Right kidney (tissue), 9 donors: ENCODE results near the gene TACSTD2.
"Not testable (repeated sequence)": the region's sequence is repeated elsewhere in the genome, so short reads cannot be mapped to it uniquely, and the experiment has no call there.

Experiments used
- DNase-seq: peaks from one replicate; pipeline ENCODE4 v3.0.0-alpha.2; 2016
- long read RNA-seq, 8 donors: transcript quantifications; one replicate each; lab custom pipeline, GENCODE V29; 2026

The TACSTD2 gene, protein sequence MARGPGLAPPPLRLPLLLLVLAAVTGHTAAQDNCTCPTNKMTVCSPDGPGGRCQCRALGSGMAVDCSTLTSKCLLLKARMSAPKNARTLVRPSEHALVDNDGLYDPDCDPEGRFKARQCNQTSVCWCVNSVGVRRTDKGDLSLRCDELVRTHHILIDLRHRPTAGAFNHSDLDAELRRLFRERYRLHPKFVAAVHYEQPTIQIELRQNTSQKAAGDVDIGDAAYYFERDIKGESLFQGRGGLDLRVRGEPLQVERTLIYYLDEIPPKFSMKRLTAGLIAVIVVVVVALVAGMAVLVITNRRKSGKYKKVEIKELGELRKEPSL
- long read RNA-seq, donor 1, transcript TACSTD2-201 (1 exons, 2,351 nt): major isoform, 51 of 51 reads
- long read RNA-seq, donor 1, partial matches to known transcripts: 0 of 51 reads
- long read RNA-seq, donor 1, other reads (novel, unspliced or antisense): 0 of 51 reads
- long read RNA-seq, donor 2, transcript TACSTD2-201 (1 exons, 2,351 nt): major isoform, 53 of 53 reads
- long read RNA-seq, donor 2, partial matches to known transcripts: 0 of 53 reads
- long read RNA-seq, donor 2, other reads (novel, unspliced or antisense): 0 of 53 reads
- long read RNA-seq, donor 3, transcript TACSTD2-201 (1 exons, 2,351 nt): major isoform, 68 of 68 reads
- long read RNA-seq, donor 3, partial matches to known transcripts: 0 of 68 reads
- long read RNA-seq, donor 3, other reads (novel, unspliced or antisense): 0 of 68 reads
- long read RNA-seq, donor 4, transcript TACSTD2-201 (1 exons, 2,351 nt): major isoform, 48 of 48 reads
- long read RNA-seq, donor 4, partial matches to known transcripts: 0 of 48 reads
- long read RNA-seq, donor 4, other reads (novel, unspliced or antisense): 0 of 48 reads
- long read RNA-seq, donor 5, transcript TACSTD2-201 (1 exons, 2,351 nt): major isoform, 29 of 29 reads
- long read RNA-seq, donor 5, partial matches to known transcripts: 0 of 29 reads
- long read RNA-seq, donor 5, other reads (novel, unspliced or antisense): 0 of 29 reads
- long read RNA-seq, donor 6, transcript TACSTD2-201 (1 exons, 2,351 nt): major isoform, 63 of 63 reads
- long read RNA-seq, donor 6, partial matches to known transcripts: 0 of 63 reads
- long read RNA-seq, donor 6, other reads (novel, unspliced or antisense): 0 of 63 reads
- long read RNA-seq, donor 7, transcript TACSTD2-201 (1 exons, 2,351 nt): major isoform, 103 of 103 reads
- long read RNA-seq, donor 7, partial matches to known transcripts: 0 of 103 reads
- long read RNA-seq, donor 7, other reads (novel, unspliced or antisense): 0 of 103 reads
- long read RNA-seq, donor 8, transcript TACSTD2-201 (1 exons, 2,351 nt): major isoform, 77 of 77 reads
- long read RNA-seq, donor 8, partial matches to known transcripts: 0 of 77 reads
- long read RNA-seq, donor 8, other reads (novel, unspliced or antisense): 0 of 77 reads

DNA sequence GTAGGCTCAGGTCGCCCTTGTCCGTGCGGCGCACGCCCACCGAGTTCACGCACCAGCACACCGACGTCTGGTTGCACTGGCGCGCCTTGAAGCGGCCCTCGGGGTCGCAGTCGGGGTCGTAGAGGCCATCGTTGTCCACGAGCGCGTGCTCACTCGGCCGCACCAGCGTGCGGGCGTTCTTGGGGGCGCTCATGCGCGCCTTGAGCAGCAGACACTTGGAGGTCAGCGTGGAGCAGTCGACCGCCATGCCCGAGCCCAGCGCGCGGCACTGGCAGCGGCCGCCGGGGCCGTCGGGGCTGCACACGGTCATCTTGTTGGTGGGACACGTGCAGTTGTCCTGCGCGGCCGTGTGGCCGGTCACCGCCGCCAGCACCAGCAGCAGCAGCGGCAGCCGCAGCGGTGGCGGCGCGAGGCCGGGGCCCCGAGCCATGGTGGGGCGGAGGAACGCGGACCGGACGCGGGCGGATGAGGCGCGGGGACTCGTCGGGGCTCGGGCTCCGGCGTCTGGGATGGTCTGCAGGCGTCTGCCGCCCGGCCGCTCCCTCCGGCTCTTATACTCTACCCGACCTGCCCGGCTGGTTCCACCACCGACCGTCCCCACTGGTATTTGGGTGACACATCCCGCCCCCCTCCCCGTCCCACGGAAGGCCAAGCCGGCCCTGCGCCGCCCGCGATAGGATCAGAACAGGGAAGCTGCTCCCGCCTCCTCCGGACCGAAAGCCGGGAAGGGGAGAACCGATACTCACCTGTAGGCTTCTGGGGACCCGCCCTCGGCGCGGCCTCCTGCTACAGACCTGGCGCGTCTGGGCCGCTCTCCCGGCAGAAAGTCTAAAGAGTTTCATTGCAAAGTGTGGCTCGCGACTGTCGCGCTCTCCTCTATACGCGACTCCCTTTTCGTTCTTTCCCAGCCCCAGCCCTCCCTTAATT lies at the start of gene TACSTD2:
TSS of gene TACSTD2 (minus strand) at position 526 of the 927 bp plus-strand sequence. CDS start at position 430, 96 bp downstream.
- peak; percentile 81 for DNase-seq

DNA sequence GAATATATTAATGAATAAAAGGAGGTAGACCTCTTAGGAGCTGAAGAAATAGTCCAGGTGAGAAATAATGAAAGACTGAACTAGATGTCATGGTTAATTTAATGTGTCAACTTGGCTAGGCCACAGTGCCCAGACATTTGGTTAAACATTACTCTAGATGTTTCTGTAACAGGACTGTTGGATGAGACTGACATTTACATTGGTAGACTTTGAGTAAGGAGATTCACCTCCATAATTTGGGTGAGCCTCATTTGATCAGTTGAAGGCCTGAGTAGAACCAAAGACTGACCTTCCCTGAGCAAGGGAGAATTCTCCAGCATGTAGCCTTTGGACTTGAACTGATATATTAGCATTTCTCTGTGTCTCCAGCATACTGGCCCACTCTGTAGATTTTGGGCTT lies 49.2 kb upstream of the TACSTD2 start:
- DNase-seq: no peak

GRCh38 chr1:58623259-58623658 lies 46.2 kb upstream of the TACSTD2 start:
- not testable (repeated sequence) for DNase-seq

DNA sequence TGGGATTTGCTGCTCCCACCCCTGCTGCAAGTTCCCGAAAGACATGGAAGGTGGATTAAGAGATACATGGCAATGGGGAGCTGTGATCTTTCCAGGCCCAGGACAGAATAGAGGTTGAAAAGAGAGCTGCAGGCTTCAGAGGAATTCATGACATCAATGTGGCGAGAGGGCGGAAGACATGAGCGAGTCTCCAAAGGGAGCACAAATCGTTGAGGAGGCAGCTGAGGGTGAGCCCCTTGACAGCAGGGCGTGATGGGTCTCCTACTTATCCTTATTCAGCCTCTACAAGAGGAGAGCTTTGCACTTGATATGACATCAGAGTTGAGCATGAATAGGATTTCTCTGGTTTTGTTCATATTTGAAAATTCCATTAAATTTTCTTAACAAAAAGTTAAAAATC lies 45.5 kb upstream of the TACSTD2 start:
- DNase-seq: no peak

DNA sequence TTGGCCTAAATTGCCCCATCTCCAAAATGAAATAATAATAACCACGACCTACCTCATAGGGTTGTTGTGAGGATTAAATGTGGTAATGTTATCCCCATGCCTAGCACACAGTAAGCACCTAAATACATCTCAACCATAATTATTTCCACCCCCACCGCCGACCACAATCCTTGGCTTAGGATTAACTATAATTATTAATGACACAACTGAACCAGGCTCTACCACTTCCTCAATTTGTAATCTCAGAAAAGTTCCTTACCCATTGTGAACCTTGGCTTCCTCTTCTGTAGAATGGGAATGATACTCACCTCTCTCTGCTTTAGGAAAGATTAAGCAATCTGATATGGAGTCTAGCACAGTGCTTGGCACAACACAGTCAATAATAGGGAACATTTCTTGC lies 44.3 kb upstream of the TACSTD2 start:
- DNase-seq: no peak

- DNase-seq: no peak
Observed at GRCh38 chr1:58620926-58621325, 43.9 kb upstream of the TACSTD2 start.

DNA sequence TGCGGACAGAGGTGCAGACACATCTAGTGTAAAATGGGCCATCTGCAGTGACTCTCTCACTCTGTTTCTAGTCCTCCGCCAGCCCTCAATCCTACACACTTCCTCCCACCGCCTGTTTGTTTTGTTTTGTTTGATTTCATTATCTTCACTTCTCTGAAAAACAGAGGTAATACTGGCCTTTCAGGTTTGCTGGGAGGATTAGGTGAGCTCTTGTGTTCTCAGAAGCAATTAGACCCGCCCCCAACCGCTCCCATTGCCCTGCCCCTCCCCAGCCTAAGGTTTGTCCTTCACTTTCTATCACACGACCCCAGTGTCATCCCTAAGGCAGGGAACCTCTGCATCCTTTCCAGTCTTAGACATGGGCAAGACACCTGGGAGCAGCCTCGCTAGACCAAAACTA lies 43.2 kb upstream of the TACSTD2 start:
- DNase-seq: no peak

- no peak for DNase-seq
Observed at GRCh38 chr1:58619286-58620054, 42.4 kb upstream of the TACSTD2 start.

DNA sequence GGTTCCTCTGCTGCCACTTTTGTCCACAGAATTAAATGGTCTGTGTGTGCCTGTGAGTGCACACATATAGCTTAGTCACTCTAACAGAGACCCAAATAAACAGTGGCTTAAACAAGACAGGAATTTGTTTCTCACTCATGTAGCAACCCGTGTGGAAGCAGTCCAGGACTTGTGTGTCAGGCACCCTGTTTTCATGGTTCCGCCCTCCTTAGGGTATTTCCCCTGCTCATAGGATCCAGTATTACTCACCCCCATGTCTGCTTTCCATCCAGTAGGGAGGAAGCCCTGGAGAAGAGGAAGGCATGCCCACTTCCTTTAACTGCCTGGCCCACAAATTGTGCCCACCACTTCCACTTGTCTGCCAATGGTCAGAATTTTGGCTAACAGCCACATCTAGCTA lies 41.3 kb upstream of the TACSTD2 start:
- DNase-seq: no peak

DNA sequence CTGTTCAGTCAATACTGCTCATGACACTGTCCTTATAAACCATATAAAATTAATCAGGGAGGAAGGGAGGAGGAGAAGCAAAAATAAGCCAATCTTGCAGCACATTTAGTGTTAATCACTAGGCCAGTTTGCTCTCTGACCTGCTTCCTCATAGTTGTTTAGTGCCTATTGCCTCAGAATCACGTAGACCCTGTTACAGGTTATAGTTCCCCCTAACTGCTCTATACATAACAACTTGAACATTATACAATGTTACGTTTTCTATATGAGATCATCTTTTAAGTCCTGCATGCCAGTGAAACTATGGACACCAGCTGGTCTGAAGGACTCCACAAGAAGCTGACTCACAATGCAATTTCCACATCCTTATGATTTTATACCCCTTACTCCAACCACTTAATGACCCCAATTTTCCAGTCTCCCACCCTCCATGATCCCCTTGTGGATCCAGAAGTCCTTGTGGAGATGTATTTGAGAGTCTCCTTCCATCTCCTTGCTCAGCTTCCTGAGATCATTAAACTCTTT lies 34.9 kb upstream of the TACSTD2 start:
- DNase-seq: no peak

DNA sequence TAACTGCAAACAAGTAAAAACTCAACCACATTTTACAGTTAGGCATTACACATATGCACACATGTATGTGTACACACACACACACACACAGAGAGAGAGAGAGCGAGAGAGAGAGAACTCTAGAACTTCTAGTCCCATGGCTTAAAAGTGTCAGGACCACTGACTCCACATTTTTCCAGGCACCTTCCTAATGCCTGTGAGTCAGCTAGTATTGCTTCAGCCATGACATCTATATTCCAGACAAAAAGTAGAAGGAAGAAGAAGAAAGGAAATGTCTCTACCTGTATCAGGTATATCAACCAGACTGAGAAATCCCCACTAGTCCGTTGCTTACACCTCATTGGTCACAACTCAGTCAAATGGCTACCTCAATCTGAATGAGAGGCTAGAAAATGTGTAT lies 31.9 kb upstream of the TACSTD2 start:
- DNase-seq: no peak

DNA sequence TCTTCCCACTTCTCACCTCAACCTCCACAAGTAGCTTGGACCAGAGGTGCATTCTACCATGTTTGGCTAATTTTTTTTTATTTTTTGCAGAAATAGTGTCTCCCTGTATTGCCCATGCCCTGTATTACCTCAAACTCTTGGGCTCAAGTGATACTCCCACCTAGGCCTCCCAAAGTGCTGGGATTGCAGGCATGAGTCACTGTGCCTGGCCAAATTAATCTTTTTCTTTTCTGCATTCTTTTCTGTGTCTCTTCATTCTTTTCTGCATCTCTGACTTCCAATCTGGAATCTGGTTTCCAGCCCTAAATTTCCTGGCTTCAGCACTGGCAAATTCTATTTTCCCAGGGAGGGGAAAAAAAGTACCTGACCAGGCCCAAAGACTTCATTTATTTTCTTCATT lies 31.2 kb upstream of the TACSTD2 start:
- no peak for DNase-seq

DNA sequence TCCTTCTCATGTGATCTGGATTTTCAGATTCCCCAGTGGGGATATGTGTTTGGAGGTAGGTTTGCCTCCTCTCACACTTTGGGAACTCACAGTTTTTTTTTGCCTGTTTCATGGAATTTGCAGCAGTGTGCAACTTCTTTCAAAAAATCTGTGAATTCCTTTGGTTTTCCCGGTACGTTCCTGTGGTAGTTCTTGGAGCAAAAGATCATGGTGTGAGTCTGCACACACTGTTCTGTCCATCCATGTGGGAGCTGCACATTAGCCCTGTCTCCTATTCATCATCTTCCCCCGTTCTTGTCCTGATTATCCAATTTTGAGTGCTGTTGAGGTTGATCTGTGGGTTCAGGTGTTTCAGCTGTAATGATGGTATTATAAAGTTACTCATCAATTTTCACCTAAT lies 30.3 kb upstream of the TACSTD2 start:
- no peak for DNase-seq

DNA sequence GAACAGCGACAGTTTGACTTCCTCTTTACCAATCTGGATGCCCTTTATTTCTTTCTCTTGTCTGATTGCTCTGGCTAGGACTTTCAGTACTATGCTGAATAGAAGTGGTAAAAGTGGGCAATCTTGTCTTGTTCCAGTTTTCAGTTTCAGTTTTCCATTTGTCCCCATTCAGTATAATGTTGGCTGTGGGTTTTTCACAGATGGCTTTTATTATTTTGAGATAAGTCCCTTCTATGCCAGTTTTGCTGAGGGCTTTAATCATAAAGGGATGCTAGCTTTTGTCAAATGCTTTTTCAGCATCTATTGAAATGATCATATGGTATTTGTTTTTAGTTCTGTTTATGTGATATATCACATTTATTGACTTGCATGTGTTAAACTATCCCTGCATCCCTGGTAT lies 24.9 kb upstream of the TACSTD2 start:
- DNase-seq: not testable (repeated sequence)

DNA sequence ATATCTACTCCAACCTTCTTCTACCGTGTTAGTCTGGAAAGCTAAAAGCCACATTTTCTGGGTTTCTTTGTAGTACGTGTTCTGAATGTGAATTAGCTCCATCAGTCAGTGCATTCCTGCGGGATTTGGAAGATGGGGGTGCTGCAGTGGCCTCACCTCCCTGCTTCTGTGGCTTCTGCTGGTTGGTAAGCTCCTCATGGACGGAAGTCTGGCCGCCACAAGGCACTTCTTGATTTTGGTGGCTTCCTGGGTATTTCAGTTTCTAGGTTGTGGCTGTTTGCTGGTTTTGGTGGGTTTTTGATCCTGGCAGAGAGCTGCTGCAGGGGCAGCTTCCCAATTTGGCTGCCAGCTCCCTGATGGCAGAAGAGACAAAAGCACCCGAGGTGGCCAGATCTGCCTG lies 20.9 kb upstream of the TACSTD2 start:
- DNase-seq: no peak

DNA sequence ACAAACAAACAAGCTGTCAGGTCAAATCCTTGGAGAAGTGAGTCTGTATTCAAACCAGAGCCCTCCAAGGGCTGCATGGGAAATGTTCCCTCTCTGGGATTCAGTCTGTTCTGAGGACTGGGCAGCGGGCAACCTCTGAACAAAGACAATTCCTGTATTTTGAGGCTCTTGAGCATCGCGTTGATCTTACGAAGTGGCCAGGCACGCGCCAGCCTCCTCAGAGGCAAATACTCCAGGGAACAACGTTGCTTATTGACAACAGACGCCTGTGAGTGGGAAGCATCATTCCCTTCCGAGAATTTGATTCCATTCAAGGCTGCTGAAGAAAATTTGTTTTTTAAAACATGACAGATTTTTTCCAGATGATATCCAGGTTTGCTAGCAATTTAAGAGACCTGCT lies 20.0 kb upstream of the TACSTD2 start:
- no peak for DNase-seq

- DNase-seq: no peak
Observed at GRCh38 chr1:58596631-58597052, 19.6 kb upstream of the TACSTD2 start.

- no peak for DNase-seq
Observed at GRCh38 chr1:58594546-58594945, 17.5 kb upstream of the TACSTD2 start.

DNA sequence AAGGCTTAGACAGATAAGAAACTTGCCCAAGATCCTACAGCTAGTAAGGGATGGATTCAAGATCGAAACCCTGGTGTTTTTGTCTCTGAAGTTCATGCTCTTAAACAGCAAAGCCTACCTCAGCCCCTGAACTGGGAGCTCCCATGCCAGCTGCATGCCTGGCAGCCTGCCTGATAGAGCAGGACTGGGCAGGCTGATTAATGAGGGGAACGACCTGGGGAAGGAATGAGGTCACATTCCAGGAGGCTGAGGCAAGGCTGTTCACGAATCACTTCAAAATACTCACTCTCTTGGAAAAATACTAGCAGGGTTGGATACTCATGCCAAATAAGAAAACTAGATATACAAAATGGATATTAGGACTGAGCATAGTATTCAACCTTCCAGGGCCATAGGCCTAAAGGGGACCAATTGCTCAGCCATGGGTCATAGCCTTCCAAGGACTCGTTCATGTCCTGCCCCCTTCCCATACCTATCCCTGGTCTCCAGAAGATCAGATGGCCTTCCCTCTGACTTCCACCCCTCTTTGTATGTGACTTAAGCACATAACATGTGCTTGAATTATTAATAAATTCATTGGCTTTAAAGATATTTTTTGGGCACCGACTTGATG lies 15.6 kb upstream of the TACSTD2 start:
- peak; percentile 50 for DNase-seq

DNA sequence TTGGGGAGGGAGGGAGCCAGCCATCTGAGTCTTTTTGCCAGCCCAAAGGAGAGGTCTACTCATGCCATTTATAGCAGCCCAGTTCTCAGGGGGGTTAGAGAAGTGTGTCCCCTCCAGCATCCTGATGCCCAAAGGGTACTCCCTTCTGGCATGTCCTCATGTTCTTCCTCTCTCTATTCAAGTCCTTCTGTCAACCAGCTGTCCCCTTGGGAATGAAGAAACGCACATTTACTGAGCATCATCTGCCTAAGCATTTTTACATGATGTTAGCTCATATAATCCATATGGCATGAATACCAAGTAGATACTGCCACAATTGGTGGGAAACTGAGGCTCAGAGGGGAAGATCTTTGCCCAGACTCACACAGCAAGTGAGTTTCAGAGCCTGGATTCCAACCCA lies 14.8 kb upstream of the TACSTD2 start:
- no peak for DNase-seq
